HEK293 (cell line): ENCODE measurements around the gene DSN1.

ENCODE experiments used
- CTCF ChIA-PET: fragments of 350-600 bp; formaldehyde crosslinking; extraction: SDS; loops from one replicate; lab custom pipeline; 2021; ENCODE audit warnings: antibody characterized with exemption; lab: Yijun Ruan, JAX
- POLR2A ChIA-PET: fragments of 300-600 bp; formaldehyde crosslinking; extraction: SDS; loops from one replicate; lab custom pipeline; 2020; ENCODE audit warnings: antibody characterized with exemption, inconsistent platforms; lab: Yijun Ruan, JAX
- H3K27ac ChIP-seq: fragments of 200-500 bp; sonication (Bioruptor generic); 2 replicates; pipeline ENCODE4 v1.5.1; 2014; ENCODE audit warnings: low read depth, low read length, control low read depth, inconsistent platforms; ENCODE audit errors: extremely low read depth
- H3K36me3 ChIP-seq, 2 experiments: fragments of 200-500 bp in 1 of 2; sonication (Bioruptor generic) in 1 of 2; 1 replicate in 1 of 2; 2 replicates in 1 of 2; pipeline ENCODE4 v1.5.1; 2014 to 2017; ENCODE audit warnings: inconsistent platforms in 2 of 2, low read length in 2 of 2; ENCODE audit not compliant: control insufficient read depth in 2 of 2, insufficient read depth in 1 of 2
- H3K4me1 ChIP-seq: fragments of 200-500 bp; sonication (Bioruptor generic); 2 replicates; pipeline ENCODE4 v1.5.1; 2014; ENCODE audit warnings: mild to moderate bottlenecking, low read length, inconsistent platforms; ENCODE audit not compliant: control insufficient read depth, insufficient read depth
- H3K4me3 ChIP-seq: 2 replicates; pipeline ENCODE4 v1.5.1; 2011; ENCODE audit warnings: low read depth, mild to moderate bottlenecking, control low read depth, low read length, moderate library complexity
- H3K9me3 ChIP-seq: fragments of 200-500 bp; sonication (Bioruptor generic); 2 replicates; pipeline ENCODE4 v1.5.1; 2014; ENCODE audit warnings: low read depth, low read length, inconsistent platforms; ENCODE audit not compliant: control insufficient read depth, insufficient read depth
- GLIS1 ChIP-seq: fragments of 450-650 bp; formaldehyde crosslinking; IDR thresholded peaks from 2 replicates; pipeline ENCODE4 v1.5.1; 2016; ENCODE audit warnings: missing biosample characterization, missing genetic modification characterization
- IKZF3 ChIP-seq: fragments of 450-650 bp; IDR thresholded peaks from 2 replicates; pipeline ENCODE4 v1.5.0; 2018; ENCODE audit warnings: missing biosample characterization, mild to moderate bottlenecking, missing genetic modification characterization, moderate library complexity
- MEIS1 ChIP-seq: sonication (generic); formaldehyde crosslinking; IDR thresholded peaks from 2 replicates; pipeline ENCODE4 v1.8.1; 2022; ENCODE audit warnings: missing genetic modification reagents, mild to moderate bottlenecking, borderline replicate concordance
- WT1 ChIP-seq: fragments of 450-650 bp; formaldehyde crosslinking; IDR thresholded peaks from 2 replicates; pipeline ENCODE4 v1.5.1; 2016; ENCODE audit warnings: missing biosample characterization, missing genetic modification characterization
- ZBTB8A ChIP-seq: fragments of 450-650 bp; formaldehyde crosslinking; IDR thresholded peaks from 2 replicates; pipeline ENCODE4 v1.5.1; 2016; ENCODE audit warnings: missing biosample characterization, missing genetic modification characterization
- ZFHX2 ChIP-seq: fragments of 450-650 bp; formaldehyde crosslinking; conservative IDR thresholded peaks from 2 replicates; pipeline ENCODE4 v1.5.1; 2016; ENCODE audit warnings: missing biosample characterization, missing genetic modification characterization
- ZFP37 ChIP-seq: fragments of 450-650 bp; formaldehyde crosslinking; IDR thresholded peaks from 2 replicates; pipeline ENCODE4 v1.5.1; 2016; ENCODE audit warnings: missing biosample characterization, missing genetic modification characterization
- ZIC2 ChIP-seq: fragments of 450-650 bp; formaldehyde crosslinking; IDR thresholded peaks from 2 replicates; pipeline ENCODE4 v1.5.1; 2016; ENCODE audit warnings: missing biosample characterization, missing genetic modification characterization
- ZNF133 ChIP-seq: fragments of 450-650 bp; formaldehyde crosslinking; IDR thresholded peaks from 2 replicates; pipeline ENCODE4 v1.5.1; 2016; ENCODE audit warnings: missing biosample characterization, missing genetic modification characterization
- ZNF155 ChIP-seq: fragments of 450-650 bp; formaldehyde crosslinking; IDR thresholded peaks from 2 replicates; pipeline ENCODE4 v1.5.1; 2016; ENCODE audit warnings: missing biosample characterization, missing genetic modification characterization
- ZNF529 ChIP-seq: fragments of 450-650 bp; formaldehyde crosslinking; IDR thresholded peaks from 2 replicates; pipeline ENCODE4 v1.5.1; 2017; ENCODE audit warnings: missing genetic modification characterization, missing biosample characterization; ENCODE audit not compliant: insufficient replicate concordance
- ZNF558 ChIP-seq: fragments of 450-650 bp; formaldehyde crosslinking; IDR thresholded peaks from 2 replicates; pipeline ENCODE4 v1.5.1; 2016; ENCODE audit warnings: missing biosample characterization, missing genetic modification characterization
- ZNF600 ChIP-seq: fragments of 450-650 bp; formaldehyde crosslinking; IDR thresholded peaks from 2 replicates; pipeline ENCODE4 v1.5.1; 2016; ENCODE audit warnings: missing biosample characterization, missing genetic modification characterization
- ZNF626 ChIP-seq: fragments of 450-650 bp; sonication (Bioruptor Pico); formaldehyde crosslinking; IDR thresholded peaks from 2 replicates; pipeline ENCODE4 v1.5.1; 2018; ENCODE audit warnings: missing biosample characterization, missing genetic modification characterization, inconsistent platforms
- ZNF792 ChIP-seq: fragments of 450-650 bp; formaldehyde crosslinking; IDR thresholded peaks from 2 replicates; pipeline ENCODE4 v1.5.1; 2016; ENCODE audit warnings: missing biosample characterization, missing genetic modification characterization
- ZNF843 ChIP-seq: fragments of 450-650 bp; formaldehyde crosslinking; IDR thresholded peaks from 2 replicates; pipeline ENCODE4 v1.5.1; 2016; ENCODE audit warnings: missing biosample characterization, missing genetic modification characterization
- TF ChIP-seq, protein P1 (sequence below): fragments of 450-650 bp; formaldehyde crosslinking; conservative IDR thresholded peaks from 2 replicates; pipeline ENCODE4 v1.5.1; 2016; ENCODE audit warnings: low read depth, missing biosample characterization, missing genetic modification characterization
- TF ChIP-seq, protein P2 (sequence below): fragments of 450-650 bp; formaldehyde crosslinking; IDR thresholded peaks from 2 replicates; pipeline ENCODE4 v1.5.1; 2016; ENCODE audit warnings: missing biosample characterization, missing genetic modification characterization
- TF ChIP-seq, protein P3 (sequence below): fragments of 450-650 bp; formaldehyde crosslinking; IDR thresholded peaks from 2 replicates; pipeline ENCODE4 v1.5.1; 2017; ENCODE audit warnings: missing biosample characterization, mild to moderate bottlenecking, missing genetic modification characterization, moderate library complexity
- TF ChIP-seq, protein P4 (sequence below): fragments of 450-650 bp; formaldehyde crosslinking; IDR thresholded peaks from 2 replicates; pipeline ENCODE4 v1.5.1; 2017; ENCODE audit warnings: missing biosample characterization, missing genetic modification characterization
- TF ChIP-seq, protein P5 (sequence below): fragments of 450-650 bp; formaldehyde crosslinking; IDR thresholded peaks from 2 replicates; pipeline ENCODE4 v1.5.1; 2016; ENCODE audit warnings: missing biosample characterization, missing genetic modification characterization
- TF ChIP-seq, protein P6 (sequence below): fragments of 450-650 bp; formaldehyde crosslinking; IDR thresholded peaks from 2 replicates; pipeline ENCODE4 v1.5.1; 2016; ENCODE audit warnings: missing biosample characterization, missing genetic modification characterization

Gene DSN1

DNA sequence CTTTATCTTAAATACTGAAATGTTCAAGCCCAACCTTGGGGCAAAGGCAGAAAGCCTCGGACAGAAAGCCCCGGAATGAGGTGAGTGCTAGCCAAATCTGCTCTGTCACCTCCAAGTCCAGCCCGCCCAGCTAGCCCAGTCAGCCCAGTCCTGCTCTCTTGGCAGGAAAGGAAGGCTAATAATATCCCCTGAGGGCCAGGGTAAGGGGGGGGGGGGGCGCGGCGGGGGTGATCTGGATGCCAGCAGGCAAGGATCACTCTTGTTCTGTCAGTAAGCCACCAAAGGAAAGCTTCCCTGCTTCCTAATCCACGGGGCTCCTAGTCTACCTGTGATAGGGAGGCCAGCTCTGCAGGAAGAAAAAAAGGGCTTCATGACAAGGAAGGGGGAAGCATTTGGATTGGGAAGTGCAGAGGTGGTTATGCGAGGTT is 28.8 kb downstream of the DSN1 start:
- CTCF ChIA-PET = interaction anchor here (0.7 to 2.8 kb wide), 9 partner anchors 10 to 132 kb away, joined by 3 to 12 read pairs (median 3); partner anchors contain the start of gene DSN1
- no peaks in the 10 kb centered on the region for H3K36me3 ChIP-seq
- no peaks in the 10 kb centered on the region for H3K9me3 ChIP-seq
- TF ChIP-seq, protein P1, sequence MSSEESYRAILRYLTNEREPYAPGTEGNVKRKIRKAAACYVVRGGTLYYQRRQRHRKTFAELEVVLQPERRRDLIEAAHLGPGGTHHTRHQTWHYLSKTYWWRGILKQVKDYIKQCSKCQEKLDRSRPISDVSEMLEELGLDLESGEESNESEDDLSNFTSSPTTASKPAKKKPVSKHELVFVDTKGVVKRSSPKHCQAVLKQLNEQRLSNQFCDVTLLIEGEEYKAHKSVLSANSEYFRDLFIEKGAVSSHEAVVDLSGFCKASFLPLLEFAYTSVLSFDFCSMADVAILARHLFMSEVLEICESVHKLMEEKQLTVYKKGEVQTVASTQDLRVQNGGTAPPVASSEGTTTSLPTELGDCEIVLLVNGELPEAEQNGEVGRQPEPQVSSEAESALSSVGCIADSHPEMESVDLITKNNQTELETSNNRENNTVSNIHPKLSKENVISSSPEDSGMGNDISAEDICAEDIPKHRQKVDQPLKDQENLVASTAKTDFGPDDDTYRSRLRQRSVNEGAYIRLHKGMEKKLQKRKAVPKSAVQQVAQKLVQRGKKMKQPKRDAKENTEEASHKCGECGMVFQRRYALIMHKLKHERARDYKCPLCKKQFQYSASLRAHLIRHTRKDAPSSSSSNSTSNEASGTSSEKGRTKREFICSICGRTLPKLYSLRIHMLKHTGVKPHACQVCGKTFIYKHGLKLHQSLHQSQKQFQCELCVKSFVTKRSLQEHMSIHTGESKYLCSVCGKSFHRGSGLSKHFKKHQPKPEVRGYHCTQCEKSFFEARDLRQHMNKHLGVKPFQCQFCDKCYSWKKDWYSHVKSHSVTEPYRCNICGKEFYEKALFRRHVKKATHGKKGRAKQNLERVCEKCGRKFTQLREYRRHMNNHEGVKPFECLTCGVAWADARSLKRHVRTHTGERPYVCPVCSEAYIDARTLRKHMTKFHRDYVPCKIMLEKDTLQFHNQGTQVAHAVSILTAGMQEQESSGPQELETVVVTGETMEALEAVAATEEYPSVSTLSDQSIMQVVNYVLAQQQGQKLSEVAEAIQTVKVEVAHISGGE (tag by site-specific recombination) = 0 out of 2 replicates have a peak, but pooled peaks have one; percentile 1
- TF ChIP-seq MEIS1 (CRISPR knock-in tag) (no peak), ZNF133 (no peak), IKZF3 (peak; percentile 44; the same call in 1 of the 2 replicates), ZBTB8A (tag by site-specific recombination) (peak; percentile 63), ZIC2 (tag by site-specific recombination) (peak; percentile 67), ZNF843 (tag by site-specific recombination) (no peak), ZFP37 (no peak), GLIS1 (tag by site-specific recombination) (peak; percentile 30; the same call in 1 of the 2 replicates), ZNF600 (peak; percentile 57)
- TF ChIP-seq, protein P2, sequence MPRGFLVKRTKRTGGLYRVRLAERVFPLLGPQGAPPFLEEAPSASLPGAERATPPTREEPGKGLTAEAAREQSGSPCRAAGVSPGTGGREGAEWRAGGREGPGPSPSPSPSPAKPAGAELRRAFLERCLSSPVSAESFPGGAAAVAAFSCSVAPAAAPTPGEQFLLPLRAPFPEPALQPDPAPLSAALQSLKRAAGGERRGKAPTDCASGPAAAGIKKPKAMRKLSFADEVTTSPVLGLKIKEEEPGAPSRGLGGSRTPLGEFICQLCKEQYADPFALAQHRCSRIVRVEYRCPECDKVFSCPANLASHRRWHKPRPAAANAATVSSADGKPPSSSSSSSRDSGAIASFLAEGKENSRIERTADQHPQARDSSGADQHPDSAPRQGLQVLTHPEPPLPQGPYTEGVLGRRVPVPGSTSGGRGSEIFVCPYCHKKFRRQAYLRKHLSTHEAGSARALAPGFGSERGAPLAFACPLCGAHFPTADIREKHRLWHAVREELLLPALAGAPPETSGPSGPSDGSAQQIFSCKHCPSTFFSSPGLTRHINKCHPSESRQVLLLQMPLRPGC (tag by site-specific recombination) = no peak
- TF ChIP-seq, protein P3, sequence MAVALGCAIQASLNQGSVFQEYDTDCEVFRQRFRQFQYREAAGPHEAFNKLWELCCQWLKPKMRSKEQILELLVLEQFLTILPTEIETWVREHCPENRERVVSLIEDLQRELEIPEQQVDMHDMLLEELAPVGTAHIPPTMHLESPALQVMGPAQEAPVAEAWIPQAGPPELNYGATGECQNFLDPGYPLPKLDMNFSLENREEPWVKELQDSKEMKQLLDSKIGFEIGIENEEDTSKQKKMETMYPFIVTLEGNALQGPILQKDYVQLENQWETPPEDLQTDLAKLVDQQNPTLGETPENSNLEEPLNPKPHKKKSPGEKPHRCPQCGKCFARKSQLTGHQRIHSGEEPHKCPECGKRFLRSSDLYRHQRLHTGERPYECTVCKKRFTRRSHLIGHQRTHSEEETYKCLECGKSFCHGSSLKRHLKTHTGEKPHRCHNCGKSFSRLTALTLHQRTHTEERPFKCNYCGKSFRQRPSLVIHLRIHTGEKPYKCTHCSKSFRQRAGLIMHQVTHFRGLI (tag by site-specific recombination) = peak; percentile 55; the same call in 1 of the 2 replicates
- peak overlapping the region; percentile 89 for H3K4me3 ChIP-seq
- no peaks in the 10 kb centered on the region; the same call in 1 of the 2 replicates for H3K4me1 ChIP-seq
- POLR2A ChIA-PET = no interaction called here
- H3K27ac ChIP-seq = no peak overlapping the region

DNA sequence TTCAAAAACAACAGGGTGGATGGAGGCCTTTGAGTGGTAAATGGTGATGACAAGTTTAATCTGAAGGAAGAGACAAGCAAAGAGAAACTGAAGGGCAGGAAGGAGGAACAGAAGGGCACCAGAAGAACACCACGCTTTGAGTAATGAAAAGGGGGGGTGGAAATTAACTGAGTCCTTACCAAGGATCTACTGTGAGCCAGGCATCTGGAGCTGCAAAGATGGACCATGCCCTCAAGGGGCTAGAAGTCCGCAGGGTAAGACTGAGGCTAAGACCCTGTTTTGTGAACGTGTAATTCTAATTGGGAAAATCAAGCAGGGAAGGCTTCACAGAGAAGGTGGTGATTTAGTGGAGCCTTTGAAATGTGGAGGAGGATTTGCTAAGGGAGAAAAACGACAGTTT is 29.3 kb downstream of the DSN1 start:
- ChIA-PET CTCF (interaction anchor here (0.7 to 1.7 kb wide), 8 partner anchors 10 to 132 kb away, joined by 3 to 7 read pairs (median 3); partner anchors contain the start of gene DSN1), POLR2A (no interaction called here)
- H3K4me3 ChIP-seq = no peak overlapping the region
- no peak overlapping the region for H3K27ac ChIP-seq
- no peaks in the 10 kb centered on the region for H3K36me3 ChIP-seq
- H3K4me1 ChIP-seq = no peaks in the 10 kb centered on the region; the same call in 1 of the 2 replicates
- no peaks in the 10 kb centered on the region for H3K9me3 ChIP-seq
- TF ChIP-seq ZFHX2 (no peak), ZNF626 (tag by site-specific recombination) (no peak), WT1 (tag by site-specific recombination) (no peak), ZNF558 (tag by site-specific recombination) (no peak), ZNF792 (tag by site-specific recombination) (no peak), ZNF155 (tag by site-specific recombination) (no peak), ZNF529 (tag by site-specific recombination) (no peak)
- TF ChIP-seq, protein P4, sequence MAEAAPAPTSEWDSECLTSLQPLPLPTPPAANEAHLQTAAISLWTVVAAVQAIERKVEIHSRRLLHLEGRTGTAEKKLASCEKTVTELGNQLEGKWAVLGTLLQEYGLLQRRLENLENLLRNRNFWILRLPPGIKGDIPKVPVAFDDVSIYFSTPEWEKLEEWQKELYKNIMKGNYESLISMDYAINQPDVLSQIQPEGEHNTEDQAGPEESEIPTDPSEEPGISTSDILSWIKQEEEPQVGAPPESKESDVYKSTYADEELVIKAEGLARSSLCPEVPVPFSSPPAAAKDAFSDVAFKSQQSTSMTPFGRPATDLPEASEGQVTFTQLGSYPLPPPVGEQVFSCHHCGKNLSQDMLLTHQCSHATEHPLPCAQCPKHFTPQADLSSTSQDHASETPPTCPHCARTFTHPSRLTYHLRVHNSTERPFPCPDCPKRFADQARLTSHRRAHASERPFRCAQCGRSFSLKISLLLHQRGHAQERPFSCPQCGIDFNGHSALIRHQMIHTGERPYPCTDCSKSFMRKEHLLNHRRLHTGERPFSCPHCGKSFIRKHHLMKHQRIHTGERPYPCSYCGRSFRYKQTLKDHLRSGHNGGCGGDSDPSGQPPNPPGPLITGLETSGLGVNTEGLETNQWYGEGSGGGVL (tag by site-specific recombination) = no peak
- TF ChIP-seq, protein P5, sequence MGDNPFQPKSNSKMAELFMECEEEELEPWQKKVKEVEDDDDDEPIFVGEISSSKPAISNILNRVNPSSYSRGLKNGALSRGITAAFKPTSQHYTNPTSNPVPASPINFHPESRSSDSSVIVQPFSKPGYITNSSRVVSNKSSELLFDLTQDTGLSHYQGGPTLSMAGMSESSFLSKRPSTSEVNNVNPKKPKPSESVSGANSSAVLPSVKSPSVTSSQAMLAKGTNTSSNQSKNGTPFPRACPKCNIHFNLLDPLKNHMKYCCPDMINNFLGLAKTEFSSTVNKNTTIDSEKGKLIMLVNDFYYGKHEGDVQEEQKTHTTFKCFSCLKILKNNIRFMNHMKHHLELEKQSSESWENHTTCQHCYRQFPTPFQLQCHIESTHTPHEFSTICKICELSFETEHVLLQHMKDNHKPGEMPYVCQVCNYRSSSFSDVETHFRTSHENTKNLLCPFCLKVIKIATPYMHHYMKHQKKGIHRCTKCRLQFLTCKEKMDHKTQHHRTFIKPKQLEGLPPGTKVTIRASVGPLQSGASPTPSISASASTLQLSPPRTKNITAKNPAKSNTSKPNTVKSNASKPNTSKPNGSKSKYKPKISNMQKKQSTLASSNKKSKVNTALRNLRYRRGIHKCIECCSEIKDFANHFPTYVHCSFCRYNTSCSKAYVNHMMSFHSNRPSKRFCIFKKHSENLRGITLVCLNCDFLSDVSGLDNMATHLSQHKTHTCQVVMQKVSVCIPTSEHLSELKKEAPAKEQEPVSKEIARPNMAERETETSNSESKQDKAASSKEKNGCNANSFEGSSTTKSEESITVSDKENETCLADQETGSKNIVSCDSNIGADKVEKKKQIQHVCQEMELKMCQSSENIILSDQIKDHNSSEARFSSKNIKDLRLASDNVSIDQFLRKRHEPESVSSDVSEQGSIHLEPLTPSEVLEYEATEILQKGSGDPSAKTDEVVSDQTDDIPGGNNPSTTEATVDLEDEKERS (tag by site-specific recombination) = no peak
- TF ChIP-seq, protein P6, sequence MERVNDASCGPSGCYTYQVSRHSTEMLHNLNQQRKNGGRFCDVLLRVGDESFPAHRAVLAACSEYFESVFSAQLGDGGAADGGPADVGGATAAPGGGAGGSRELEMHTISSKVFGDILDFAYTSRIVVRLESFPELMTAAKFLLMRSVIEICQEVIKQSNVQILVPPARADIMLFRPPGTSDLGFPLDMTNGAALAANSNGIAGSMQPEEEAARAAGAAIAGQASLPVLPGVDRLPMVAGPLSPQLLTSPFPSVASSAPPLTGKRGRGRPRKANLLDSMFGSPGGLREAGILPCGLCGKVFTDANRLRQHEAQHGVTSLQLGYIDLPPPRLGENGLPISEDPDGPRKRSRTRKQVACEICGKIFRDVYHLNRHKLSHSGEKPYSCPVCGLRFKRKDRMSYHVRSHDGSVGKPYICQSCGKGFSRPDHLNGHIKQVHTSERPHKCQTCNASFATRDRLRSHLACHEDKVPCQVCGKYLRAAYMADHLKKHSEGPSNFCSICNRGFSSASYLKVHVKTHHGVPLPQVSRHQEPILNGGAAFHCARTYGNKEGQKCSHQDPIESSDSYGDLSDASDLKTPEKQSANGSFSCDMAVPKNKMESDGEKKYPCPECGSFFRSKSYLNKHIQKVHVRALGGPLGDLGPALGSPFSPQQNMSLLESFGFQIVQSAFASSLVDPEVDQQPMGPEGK = no peak
